DMS53 treated with DMSO at 0.1 percent for 48 hours (cell line): Measurements from ENCODE around the gene KRT35.
"Not testable (repeated sequence)": the region's sequence is repeated elsewhere in the genome, so short reads cannot be mapped to it uniquely, and the experiment has no call there.

Experiments used
- DNase-seq: peaks from one replicate; lab custom pipeline; 2025; ENCODE audit not compliant: unreplicated experiment; lab: John Stamatoyannopoulos, UW

Gene KRT35

DNA sequence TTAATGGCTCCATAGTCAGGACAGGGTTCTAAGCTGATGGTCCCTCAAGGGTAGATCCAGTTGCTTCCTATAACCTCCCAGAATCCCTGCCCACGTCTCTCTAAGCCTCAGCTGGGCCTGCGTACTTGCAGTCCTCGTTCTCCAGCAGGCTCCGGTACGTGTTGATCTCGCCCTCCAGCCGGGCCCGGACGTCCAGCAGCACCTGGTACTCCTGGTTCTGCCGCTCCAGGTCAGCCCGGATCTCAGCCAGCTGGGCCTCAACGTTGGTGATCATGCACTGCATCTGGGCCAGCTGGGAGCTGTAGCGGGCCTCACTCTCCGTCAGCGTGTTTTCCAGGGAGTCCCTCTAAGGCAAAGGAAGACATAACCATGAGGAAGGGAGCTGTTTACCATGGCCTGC, 18.2 kb downstream of the KRT35 start:
- no peak for DNase-seq

GRCh38 chr17:41457676-41458075, 23.3 kb downstream of the KRT35 start:
- DNase-seq, result no peak

- no peak for DNase-seq
Observed at GRCh38 chr17:41456204-41456603, 24.7 kb downstream of the KRT35 start.

DNA sequence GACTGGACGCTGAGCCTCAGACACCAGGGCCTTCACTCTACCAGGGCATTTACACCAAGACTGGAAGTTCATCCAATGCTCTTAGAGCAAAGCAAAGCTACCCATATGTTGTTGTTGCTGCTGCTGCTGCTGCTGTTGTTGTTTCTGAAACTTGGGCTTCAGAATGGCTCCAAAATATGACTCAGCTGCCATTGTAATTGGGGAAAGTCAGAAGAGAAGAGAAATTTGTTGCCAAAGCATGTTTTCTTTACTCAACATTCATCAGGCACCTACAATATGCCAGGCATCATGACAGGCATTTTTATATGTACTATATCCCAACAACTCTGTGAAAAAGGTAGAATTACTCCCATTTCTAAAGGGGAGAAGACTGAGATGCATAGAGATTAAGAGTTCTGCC, 25.7 kb downstream of the KRT35 start:
- no peak for DNase-seq

GRCh38 chr17:41453066-41453465, 27.9 kb downstream of the KRT35 start:
- no peak for DNase-seq

GRCh38 chr17:41452281-41452680, 28.7 kb downstream of the KRT35 start:
- no peak for DNase-seq

GRCh38 chr17:41451154-41451728, 29.7 kb downstream of the KRT35 start:
- DNase-seq, result no peak

DNA sequence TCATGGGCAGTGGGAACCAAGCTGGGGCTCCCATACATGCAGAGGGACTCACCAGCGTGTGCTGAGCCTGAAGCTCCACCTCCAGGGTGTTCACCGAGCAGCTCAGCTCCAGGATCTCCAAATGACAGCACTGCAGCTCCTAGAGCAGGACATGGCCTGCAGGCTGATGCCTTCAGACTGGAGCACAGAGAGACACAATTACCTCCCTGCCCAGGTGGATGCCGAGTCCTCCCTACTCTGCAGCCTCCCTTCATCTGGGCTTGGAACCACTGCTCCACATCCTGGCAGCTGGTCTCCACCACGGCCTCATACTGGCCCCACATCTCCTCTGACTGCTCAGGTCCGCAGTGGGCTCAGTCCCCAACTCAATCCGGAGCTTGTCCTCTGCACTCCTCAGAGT, 31.9 kb downstream of the KRT35 start:
- no peak for DNase-seq

DNA sequence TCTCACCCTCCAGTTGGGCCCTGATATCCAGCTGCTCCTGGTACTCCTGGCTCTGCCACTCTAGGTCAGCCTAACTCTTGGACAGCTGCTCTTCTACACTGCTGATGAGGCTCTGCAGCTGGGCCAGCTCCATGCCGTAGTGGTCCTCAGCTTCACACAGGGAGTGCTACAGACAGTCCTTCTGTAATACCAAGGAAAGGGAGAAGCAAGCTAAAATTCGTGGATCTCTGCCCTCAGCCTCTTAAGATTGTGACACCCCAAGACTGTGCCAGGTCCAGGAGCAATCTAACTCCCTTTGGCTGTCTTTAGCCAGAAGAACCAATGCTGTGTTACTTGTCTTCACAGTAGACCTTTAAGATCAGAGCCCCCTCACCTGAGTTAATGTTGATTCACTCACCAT, 32.4 kb downstream of the KRT35 start:
- no peak for DNase-seq

GRCh38 chr17:41446806-41447205, 34.1 kb downstream of the KRT35 start:
- DNase-seq, result no peak

DNA sequence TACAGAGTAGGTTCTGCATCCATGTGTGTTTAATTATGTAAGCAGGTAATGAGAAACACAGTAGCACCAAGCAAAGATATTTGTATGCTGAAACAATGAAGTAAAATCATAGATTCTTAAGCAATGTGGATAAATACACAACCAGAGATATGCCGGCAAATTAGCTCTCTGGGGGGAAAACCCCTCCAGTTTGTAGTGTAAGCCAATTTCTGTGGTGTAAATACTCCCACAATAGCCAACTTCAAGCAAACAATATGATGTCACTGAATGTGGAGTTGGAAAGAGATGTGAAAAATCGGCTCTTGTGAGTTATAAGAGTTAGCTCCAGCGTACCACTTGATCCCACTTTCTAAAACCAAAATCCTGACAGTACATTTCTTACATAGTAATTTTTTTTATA, 36.3 kb downstream of the KRT35 start:
- DNase-seq, result no peak

DNA sequence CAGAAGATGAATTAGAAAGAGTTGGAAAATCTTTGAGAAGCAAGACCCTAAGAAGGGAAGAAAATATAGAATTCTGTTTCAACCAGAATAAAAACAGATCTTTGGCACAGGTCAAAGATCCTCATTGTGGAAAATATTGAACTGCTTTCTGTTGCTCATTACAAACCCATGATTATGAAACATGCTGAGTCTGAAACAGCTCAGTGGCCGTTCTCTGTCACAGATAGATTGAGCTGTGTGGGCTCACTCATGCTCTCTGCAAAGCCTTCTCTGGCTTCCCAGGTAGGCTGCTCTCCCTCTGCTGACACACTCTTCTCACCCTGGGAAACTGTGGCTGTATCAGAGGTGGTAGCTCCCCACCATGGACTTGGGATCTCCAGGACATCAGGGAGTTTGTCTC, 36.8 kb downstream of the KRT35 start:
- no peak for DNase-seq

- no peak for DNase-seq
Observed at GRCh38 chr17:41442739-41443138, 38.2 kb downstream of the KRT35 start.

- DNase-seq, result no peak
Observed at GRCh38 chr17:41440531-41441033, 40.4 kb downstream of the KRT35 start, which contains the start of gene KRT38. KRT38 (minus strand) TSS chr17:41440983; CDS start chr17:41440921, 62 bp downstream.

DNA sequence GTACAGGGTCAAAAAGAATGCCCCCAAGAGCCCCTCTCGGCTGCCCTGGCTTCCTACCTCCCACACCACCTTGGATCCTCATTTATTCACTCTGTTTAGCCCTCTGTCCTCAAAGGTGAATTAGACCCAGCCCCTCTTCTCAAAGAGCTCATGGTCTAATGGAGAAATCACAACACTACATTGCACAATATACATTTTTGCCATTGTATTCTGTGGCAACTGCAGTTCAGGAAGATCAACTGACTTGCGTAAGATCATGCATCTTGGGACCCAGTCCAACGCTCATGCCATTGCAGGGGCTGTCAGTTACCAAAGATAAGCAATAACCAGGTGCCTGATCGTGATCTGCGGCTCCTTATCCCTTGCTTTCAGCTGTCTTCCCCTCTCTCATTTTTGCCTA, 41.6 kb downstream of the KRT35 start:
- DNase-seq, result no peak

- DNase-seq, result no peak
Observed at GRCh38 chr17:41437769-41438168, 43.2 kb downstream of the KRT35 start.

- DNase-seq, result no peak
Observed at GRCh38 chr17:41437254-41437653, 43.7 kb downstream of the KRT35 start.

DNA sequence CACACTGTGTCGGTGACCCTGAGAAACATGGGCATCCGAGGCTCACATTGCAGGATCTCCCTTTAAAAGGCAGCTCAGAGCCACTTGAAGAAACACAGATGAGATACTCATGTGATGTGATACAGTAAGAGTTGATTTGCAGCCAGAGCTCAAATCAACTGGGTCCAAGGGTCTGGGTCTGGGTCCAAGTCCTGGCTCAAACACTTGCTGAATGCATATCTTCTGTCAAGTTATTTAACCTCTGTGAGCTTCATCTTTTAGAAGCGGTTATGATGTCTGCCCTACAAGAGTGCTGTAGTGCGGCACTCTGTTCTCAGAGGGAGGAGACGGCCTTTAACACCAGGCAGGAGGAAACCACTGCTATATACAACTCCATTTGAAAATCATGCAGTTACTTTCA, 46.5 kb downstream of the KRT35 start:
- DNase-seq, result no peak

DNA sequence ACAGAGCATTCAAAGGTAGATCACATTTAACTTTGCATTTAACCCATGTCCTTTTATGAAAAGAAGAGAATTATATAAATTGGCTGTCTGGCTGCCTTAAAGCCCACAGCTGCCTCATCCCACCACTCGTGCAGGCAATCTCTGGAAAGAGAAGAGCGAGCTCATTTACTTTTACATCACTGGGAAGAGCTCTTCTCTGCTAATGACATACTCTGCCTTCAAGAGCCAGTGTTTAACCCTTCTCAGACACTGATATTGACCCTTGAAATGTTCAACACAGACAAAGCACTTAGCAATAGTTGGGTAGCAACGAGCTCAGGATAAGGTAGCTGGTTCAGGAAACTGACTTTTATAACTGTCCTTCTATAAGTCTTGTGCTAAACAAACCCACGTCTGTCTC, 46.9 kb downstream of the KRT35 start:
- no peak for DNase-seq

- DNase-seq, result no peak
Observed at GRCh38 chr17:41433586-41433985, 47.4 kb downstream of the KRT35 start.

DNA sequence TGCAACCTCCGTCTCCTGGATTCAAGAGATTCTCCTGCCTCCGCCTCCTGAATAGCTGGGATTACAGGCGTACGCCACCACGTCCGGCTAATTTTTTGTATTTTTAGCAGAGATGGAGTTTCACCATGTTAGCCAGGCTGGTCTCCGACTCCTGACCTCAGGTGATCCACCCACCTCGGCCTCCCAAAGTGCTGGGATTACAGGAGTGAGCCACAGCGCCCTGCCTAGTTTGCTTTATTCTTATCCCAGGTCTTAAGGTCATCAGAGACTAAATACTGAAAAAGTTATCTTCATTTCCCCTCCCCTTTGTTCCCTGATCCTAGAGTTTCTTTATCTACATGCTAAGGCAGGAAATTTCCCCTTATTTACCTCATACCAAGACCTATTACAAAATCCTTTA, 50.6 kb downstream of the KRT35 start:
- not testable (repeated sequence) for DNase-seq

GRCh38 chr17:41429667-41430066, 51.3 kb downstream of the KRT35 start:
- DNase-seq, result no peak

DNA sequence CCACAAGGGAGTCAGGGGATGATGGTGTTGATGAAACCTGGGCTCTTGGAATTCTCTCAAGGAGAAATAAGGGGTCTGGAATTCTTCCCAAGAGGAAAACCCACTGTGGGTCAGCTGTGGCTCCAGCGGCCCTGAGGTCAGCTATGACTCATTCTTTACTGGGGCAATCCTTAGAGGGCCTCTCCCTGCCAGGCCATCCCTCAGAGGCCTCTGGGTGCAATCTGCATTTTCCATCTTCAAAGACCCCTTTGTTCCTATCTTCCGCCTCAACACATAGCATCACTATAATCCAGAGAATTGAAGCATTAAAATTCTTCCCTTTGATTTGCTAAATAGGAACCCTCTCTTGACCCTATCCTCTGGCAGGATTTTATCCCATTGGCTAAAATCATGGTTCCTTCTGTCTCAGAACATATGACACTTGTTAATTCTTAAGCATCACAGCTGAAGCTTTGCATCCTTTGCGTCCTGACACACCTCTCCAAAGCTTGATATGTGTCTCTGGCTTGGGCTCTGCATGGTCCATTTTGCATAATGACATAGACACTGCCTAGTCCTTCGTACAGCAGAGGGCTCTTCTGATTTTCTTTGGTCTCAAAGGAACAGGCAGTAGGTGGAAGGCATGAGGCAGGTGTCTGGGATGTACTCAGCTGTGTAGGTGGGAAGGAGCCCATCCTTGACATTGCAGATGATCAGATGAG, 52.2 kb downstream of the KRT35 start:
- no peak for DNase-seq
